Measurements from ENCODE around the gene C9orf57.

DNA sequence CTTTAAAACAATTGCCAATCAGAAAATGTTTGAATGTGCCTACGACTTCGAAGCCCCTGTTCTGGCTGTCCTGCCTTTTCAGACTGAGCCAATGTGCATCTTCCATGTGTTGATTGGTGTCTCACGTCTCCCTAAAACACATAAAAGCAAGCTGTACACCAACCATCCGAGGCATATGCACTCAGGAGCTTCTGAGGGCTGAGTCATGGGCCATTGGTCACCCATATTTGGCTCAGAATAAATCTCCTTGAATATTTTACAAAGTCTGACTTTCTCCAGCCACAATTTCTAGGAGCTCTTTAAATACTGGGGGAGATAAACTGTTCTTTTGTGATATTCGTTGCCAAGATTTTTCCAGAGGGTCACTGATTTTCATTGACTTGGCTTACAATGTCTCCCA is 53.9 kb downstream of the C9orf57 start:
- TF ChIP-seq, protein P1, sequence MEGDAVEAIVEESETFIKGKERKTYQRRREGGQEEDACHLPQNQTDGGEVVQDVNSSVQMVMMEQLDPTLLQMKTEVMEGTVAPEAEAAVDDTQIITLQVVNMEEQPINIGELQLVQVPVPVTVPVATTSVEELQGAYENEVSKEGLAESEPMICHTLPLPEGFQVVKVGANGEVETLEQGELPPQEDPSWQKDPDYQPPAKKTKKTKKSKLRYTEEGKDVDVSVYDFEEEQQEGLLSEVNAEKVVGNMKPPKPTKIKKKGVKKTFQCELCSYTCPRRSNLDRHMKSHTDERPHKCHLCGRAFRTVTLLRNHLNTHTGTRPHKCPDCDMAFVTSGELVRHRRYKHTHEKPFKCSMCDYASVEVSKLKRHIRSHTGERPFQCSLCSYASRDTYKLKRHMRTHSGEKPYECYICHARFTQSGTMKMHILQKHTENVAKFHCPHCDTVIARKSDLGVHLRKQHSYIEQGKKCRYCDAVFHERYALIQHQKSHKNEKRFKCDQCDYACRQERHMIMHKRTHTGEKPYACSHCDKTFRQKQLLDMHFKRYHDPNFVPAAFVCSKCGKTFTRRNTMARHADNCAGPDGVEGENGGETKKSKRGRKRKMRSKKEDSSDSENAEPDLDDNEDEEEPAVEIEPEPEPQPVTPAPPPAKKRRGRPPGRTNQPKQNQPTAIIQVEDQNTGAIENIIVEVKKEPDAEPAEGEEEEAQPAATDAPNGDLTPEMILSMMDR (IDR thresholded peaks at IDR 0.05; ENCODE audit: insufficient read depth, low read length), result no peak
- TF ChIP-seq REST (IDR thresholded peaks at IDR 0.05; ENCODE audit: insufficient replicate concordance, low read depth), result no peak
- no peak for TF ChIP-seq POLR2AphosphoS5 (IDR thresholded peaks at IDR 0.05; ENCODE audit: low read depth)
- no peak for TF ChIP-seq SPI1 (IDR thresholded peaks at IDR 0.05; ENCODE audit: borderline replicate concordance, low read depth)

Data from HL-60 (cell line).